NB4 (cell line): ENCODE results near the gene HECW1.

Source experiments
- POLR2A ChIP-seq: IDR thresholded peaks from 2 replicates; pipeline ENCODE4 v1.6.1; 2011; ENCODE audit warnings: mild to moderate bottlenecking; ENCODE audit not compliant: insufficient read length; ENCODE audit errors: extremely low read depth
- TF ChIP-seq, protein P1 (sequence below): IDR thresholded peaks from one replicate; pipeline ENCODE4 v1.5.1; 2012; ENCODE audit warnings: low read depth, low read length

DNA sequence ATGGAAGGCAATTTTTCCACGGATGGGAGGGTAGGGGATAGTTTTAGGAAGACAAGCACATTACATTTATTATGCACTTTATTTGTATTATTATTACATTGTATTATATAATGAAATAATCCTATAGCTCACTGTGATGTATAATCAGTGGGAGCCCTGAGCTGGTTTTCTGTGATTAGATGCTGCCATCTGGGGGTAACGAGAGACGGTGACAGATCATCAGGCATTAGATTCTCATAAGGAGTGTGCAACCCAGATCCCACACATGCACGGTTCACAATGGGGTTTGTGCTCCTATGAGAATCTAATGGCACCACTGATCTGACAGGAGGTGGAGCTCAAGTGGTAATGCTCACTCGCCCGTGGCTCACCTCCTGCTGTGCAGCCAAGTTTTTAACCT is 366.6 kb downstream of the HECW1 start:
- TF ChIP-seq, protein P1, sequence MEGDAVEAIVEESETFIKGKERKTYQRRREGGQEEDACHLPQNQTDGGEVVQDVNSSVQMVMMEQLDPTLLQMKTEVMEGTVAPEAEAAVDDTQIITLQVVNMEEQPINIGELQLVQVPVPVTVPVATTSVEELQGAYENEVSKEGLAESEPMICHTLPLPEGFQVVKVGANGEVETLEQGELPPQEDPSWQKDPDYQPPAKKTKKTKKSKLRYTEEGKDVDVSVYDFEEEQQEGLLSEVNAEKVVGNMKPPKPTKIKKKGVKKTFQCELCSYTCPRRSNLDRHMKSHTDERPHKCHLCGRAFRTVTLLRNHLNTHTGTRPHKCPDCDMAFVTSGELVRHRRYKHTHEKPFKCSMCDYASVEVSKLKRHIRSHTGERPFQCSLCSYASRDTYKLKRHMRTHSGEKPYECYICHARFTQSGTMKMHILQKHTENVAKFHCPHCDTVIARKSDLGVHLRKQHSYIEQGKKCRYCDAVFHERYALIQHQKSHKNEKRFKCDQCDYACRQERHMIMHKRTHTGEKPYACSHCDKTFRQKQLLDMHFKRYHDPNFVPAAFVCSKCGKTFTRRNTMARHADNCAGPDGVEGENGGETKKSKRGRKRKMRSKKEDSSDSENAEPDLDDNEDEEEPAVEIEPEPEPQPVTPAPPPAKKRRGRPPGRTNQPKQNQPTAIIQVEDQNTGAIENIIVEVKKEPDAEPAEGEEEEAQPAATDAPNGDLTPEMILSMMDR = no peak
- TF ChIP-seq POLR2A = no peak
